Neutrophil (primary cell): ENCODE measurements around the gene AKR1B15.

ENCODE experiments used
- H3K27ac ChIP-seq: fragments of 200-600 bp; sonication (generic); 2 replicates; pipeline ENCODE4 v1.5.1; 2016; ENCODE audit warnings: mild to moderate bottlenecking, moderate library complexity
- H3K27me3 ChIP-seq: fragments of 200-600 bp; sonication (generic); 2 replicates; pipeline ENCODE4 v1.6.0; 2016; ENCODE audit warnings: mild to moderate bottlenecking
- H3K36me3 ChIP-seq: fragments of 200-600 bp; sonication (generic); 2 replicates; pipeline ENCODE4 v1.5.1; 2017
- H3K4me1 ChIP-seq, 2 experiments: fragments of 200-600 bp in 1 of 2; sonication (generic) in 1 of 2; 1 replicate in 1 of 2; 2 replicates in 1 of 2; pipeline versions ENCODE4 v1.5.1 to v1.6.1; 2013 to 2016; ENCODE audit warnings: low read depth in 1 of 2, low read length in 1 of 2, mild to moderate bottlenecking in 1 of 2, moderate library complexity in 1 of 2; ENCODE audit not compliant: control insufficient read depth in 1 of 2, insufficient read depth in 1 of 2
- H3K4me3 ChIP-seq, 2 experiments: fragments of 200-600 bp in 1 of 2; sonication (generic) in 1 of 2; 1 replicate in 1 of 2; 2 replicates in 1 of 2; pipeline ENCODE4 v1.5.1; 2013 to 2016; ENCODE audit warnings: low read depth in 1 of 2, low read length in 1 of 2, mild to moderate bottlenecking in 1 of 2, moderate library complexity in 1 of 2
- H3K9me3 ChIP-seq: fragments of 200-600 bp; sonication (generic); 2 replicates; pipeline ENCODE4 v1.5.1; 2016
- TF ChIP-seq, protein P1 (sequence below): fragments of 200-600 bp; sonication (generic); IDR thresholded peaks from 2 replicates; pipeline ENCODE4 v1.5.1; 2016; ENCODE audit warnings: antibody characterized with exemption

The AKR1B15 gene

DNA sequence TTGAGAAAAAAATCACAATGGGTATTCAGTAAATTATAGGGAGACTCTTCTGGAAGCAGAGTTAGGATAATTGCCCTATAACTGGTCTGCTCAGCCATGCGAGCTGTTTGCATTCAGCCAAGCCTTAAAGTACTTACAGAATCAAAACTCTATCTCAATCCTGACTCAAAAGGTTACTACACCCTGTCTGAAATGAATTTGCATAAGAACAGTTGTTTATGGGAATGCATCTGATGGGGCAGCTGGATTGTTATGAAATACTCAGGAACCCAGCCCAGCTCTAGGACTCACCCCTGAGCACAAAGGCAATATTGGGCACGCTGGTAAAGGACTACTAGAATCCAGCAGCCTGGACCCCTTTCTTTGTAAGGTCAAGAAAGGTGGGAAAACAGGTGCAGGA is 38.8 kb downstream of the AKR1B15 start:
- Histone ChIP-seq H3K4me1 (no peaks in the 10 kb centered on the region), H3K9me3 (no peaks in the 10 kb centered on the region), H3K27me3 (no peaks in the 10 kb centered on the region), H3K36me3 (no peaks in the 10 kb centered on the region), H3K27ac (no peak overlapping the region), H3K4me3 (no peak overlapping the region)
- TF ChIP-seq, protein P1, sequence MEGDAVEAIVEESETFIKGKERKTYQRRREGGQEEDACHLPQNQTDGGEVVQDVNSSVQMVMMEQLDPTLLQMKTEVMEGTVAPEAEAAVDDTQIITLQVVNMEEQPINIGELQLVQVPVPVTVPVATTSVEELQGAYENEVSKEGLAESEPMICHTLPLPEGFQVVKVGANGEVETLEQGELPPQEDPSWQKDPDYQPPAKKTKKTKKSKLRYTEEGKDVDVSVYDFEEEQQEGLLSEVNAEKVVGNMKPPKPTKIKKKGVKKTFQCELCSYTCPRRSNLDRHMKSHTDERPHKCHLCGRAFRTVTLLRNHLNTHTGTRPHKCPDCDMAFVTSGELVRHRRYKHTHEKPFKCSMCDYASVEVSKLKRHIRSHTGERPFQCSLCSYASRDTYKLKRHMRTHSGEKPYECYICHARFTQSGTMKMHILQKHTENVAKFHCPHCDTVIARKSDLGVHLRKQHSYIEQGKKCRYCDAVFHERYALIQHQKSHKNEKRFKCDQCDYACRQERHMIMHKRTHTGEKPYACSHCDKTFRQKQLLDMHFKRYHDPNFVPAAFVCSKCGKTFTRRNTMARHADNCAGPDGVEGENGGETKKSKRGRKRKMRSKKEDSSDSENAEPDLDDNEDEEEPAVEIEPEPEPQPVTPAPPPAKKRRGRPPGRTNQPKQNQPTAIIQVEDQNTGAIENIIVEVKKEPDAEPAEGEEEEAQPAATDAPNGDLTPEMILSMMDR = no peak

DNA sequence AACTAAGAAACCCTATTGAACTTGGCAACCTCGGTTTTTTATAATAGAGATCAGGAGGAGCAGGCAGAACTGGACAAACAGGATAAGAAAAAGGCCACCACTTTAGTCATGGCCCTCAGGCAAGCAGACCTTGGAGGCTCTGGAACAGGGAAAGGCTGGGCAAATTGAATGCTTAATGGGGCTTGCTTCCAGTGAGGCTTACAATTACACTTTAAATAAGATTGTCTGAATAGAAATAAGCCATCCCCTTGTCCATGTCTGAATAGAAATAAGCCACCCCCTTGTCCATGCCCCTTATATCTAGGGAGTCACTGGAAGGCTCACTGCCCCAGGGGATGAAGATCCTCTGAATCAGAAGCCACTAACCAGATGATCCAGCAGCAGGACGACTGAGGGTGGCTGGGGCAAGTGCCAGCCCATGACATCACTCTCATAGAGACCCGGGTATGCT is 40.6 kb downstream of the AKR1B15 start:
- Histone ChIP-seq H3K4me1 (peaks cover 0 to 3% of the 10 kb centered on the region in 2 experiments), H3K27ac (no peak overlapping the region), H3K9me3 (no peaks in the 10 kb centered on the region), H3K4me3 (no peak overlapping the region), H3K27me3 (no peaks in the 10 kb centered on the region), H3K36me3 (no peaks in the 10 kb centered on the region)
- TF ChIP-seq, protein P1 = no peak

DNA sequence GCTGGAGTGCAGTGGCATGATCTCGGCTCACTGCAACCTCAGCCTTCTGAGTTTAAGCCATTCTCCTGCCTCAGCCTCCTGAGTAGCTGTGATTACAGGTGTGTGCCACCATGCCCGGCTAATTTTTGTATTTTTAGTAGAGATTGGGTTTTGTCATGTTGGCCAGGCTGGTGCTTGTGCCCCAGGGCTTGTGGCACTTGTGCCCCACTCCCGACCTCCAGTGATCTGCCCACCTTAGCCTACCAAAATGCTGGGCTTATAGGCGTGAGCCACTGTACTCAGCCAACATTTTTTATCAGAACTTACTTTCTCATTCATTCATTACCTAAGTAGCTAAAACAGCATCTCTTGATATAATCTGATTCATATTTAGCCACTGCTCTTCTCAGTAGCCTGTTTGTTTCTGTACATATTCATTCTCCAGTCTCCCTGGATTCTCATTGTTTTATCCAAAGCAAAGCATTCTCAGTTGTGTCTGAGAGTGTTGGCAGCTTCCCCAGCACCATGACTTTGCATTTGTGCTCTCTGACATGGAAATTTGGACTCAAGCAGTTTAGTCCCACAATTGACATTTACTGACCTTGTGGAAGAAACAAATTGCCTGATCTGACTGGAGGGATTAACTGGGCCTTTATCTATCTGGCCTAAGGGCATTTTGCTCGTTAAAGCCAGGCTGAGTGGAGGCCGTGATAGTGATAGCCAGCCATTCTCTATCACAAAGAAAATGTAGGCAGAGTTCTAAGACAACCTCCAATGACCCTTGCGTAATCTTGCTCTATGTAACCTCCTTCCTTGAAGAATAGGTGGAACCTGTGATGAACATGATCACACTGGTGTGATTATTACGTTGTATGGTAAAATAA is 44.9 kb downstream of the AKR1B15 start:
- Histone ChIP-seq H3K4me1 (peaks cover 0 to 3% of the 10 kb centered on the region in 2 experiments), H3K27ac (no peak overlapping the region), H3K9me3 (no peaks in the 10 kb centered on the region), H3K27me3 (no peaks in the 10 kb centered on the region), H3K4me3 (no peak overlapping the region), H3K36me3 (no peaks in the 10 kb centered on the region)
- TF ChIP-seq, protein P1 = no peak

DNA sequence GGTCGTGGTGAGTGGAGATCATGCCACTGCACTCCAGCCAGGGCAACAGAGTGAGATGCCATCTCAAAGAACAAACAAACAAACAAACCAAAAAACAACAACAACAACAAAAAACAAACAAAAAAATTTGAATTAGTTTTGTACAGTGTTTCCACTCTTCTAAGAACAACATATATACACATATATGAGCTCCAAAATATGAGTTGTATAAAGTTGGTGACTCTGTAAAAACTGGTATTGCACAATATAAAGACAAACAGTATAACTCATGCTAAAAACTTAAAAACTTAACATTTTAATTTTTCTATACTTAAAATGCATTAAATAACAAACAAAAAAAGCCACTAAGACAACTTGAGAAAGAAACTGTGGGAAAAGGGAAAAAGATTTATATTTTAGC is 46.0 kb downstream of the AKR1B15 start:
- no peaks in the 10 kb centered on the region for H3K27me3 ChIP-seq
- no peak overlapping the region for H3K4me3 ChIP-seq
- no peaks in the 10 kb centered on the region for H3K9me3 ChIP-seq
- no peaks in the 10 kb centered on the region for H3K36me3 ChIP-seq
- TF ChIP-seq, protein P1 = no peak
- H3K27ac ChIP-seq = no peak overlapping the region
- peaks cover 0 to 3% of the 10 kb centered on the region in 2 experiments for H3K4me1 ChIP-seq

DNA sequence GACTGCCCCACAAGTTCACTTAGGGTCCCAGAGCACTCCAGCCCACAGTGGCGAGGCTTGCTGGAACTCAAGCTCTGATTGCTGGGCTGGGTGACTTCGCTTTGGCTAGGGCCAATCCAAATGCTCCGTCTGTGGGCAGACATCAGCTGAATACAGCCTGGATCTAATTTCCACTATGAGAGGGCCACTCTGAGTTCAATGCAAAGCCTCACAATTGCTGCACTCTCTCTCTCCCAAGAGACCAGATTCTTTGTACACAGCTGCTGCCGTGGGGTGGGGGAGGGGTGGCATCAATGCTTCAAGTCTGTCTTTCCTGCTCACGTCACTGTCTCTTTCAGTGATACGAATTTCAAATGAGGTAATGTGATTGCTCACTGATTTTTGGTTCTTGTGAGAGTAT is 50.5 kb downstream of the AKR1B15 start:
- Histone ChIP-seq H3K27ac (no peak overlapping the region), H3K27me3 (no peaks in the 10 kb centered on the region), H3K36me3 (no peaks in the 10 kb centered on the region), H3K4me3 (no peak overlapping the region), H3K4me1 (peaks cover 28 to 29% of the 10 kb centered on the region in 2 experiments), H3K9me3 (no peaks in the 10 kb centered on the region)
- TF ChIP-seq, protein P1 = no peak
